PC-3 (cell line): ENCODE results near the gene ZBTB46. TPM values are rescaled to one million over a fixed set of nuclear protein-coding genes. Genes with fewer than 3 reads are reported as not detected.

Experiments used
- ATAC-seq: fragments of 200-7000 bp; cut with Tn5 transposase; 2 replicates; pipeline ENCODE4 v1.9.1; 2020; ENCODE audit warnings: mild to moderate bottlenecking, moderate library complexity
- BruUV-seq: library from RNA; stranded (reverse); fragments of 400-500 nt; replicated peaks from 2 replicates; lab custom pipeline; 2021; lab: Mats Ljungman, UMichigan
- CTCF ChIA-PET: fragments of 300-600 bp; sonication (Branson Sonifier 250); formaldehyde crosslinking; loops from one replicate; lab custom pipeline; 2022; ENCODE audit warnings: antibody characterized with exemption; lab: Charles Lee
- POLR2A ChIA-PET: fragments of 300-600 bp; sonication (Branson Sonifier 250); formaldehyde crosslinking; loops from one replicate; lab custom pipeline; 2022; ENCODE audit warnings: antibody characterized with exemption; ENCODE audit not compliant: unreplicated experiment; lab: Charles Lee
- DNase-seq: peaks from one replicate; pipeline ENCODE4 v3.0.0-alpha.2; 2015
- H2AFZ ChIP-seq: fragments of 300-600 bp; sonication (generic); 2 replicates; pipeline ENCODE4 v1.6.0; 2016; ENCODE audit warnings: antibody characterized with exemption, low read length
- H3F3A ChIP-seq: fragments of 300-600 bp; sonication (generic); one replicate; pipeline ENCODE4 v1.6.0; 2017; ENCODE audit warnings: antibody characterized with exemption, low read length, control low read depth, mild to moderate bottlenecking; ENCODE audit not compliant: unreplicated experiment
- H3K27ac ChIP-seq: fragments of 300-600 bp; sonication (generic); 2 replicates; pipeline ENCODE4 v1.5.1; 2016; ENCODE audit warnings: mild to moderate bottlenecking, low read length
- H3K27me3 ChIP-seq: fragments of 300-600 bp; sonication (generic); 2 replicates; pipeline ENCODE4 v1.6.1; 2016; ENCODE audit warnings: low read length, mixed read lengths
- H3K36me3 ChIP-seq: fragments of 300-600 bp; sonication (generic); 2 replicates; pipeline ENCODE4 v1.6.1; 2016; ENCODE audit warnings: low read depth, mixed run types, low read length, mixed read lengths
- H3K4me1 ChIP-seq: fragments of 300-600 bp; sonication (generic); 2 replicates; pipeline ENCODE4 v1.5.1; 2016; ENCODE audit warnings: low read length; ENCODE audit not compliant: insufficient read depth
- H3K4me2 ChIP-seq: fragments of 300-600 bp; sonication (generic); 2 replicates; pipeline ENCODE4 v1.6.0; 2016; ENCODE audit warnings: low read length
- H3K4me3 ChIP-seq: fragments of 300-600 bp; sonication (generic); 2 replicates; pipeline ENCODE4 v1.5.1; 2016; ENCODE audit warnings: mild to moderate bottlenecking, low read length, mixed read lengths
- H3K79me2 ChIP-seq: fragments of 300-600 bp; sonication (generic); 2 replicates; pipeline ENCODE4 v1.6.1; 2017; ENCODE audit warnings: low read length, mixed read lengths
- H3K9ac ChIP-seq: fragments of 300-600 bp; sonication (generic); 2 replicates; pipeline ENCODE4 v1.6.0; 2016; ENCODE audit warnings: mild to moderate bottlenecking, low read length
- H3K9me2 ChIP-seq: fragments of 300-600 bp; sonication (generic); replicated peaks from 2 replicates; pipeline ENCODE4 v1.6.1; 2016; ENCODE audit warnings: mixed run types, low read length, mixed read lengths
- H3K9me3 ChIP-seq: fragments of 300-600 bp; sonication (generic); 2 replicates; pipeline ENCODE4 v1.6.1; 2016; ENCODE audit warnings: low read length, mixed read lengths
- H4K20me1 ChIP-seq: fragments of 300-600 bp; sonication (generic); 2 replicates; pipeline ENCODE4 v1.6.1; 2016; ENCODE audit warnings: low read length, mixed read lengths
- EZH2 ChIP-seq: fragments of 300-600 bp; sonication (generic); IDR thresholded peaks from one replicate; pipeline ENCODE4 v1.6.1; 2017; ENCODE audit warnings: antibody characterized with exemption, mild to moderate bottlenecking, low read length; ENCODE audit not compliant: unreplicated experiment
- EZH2phosphoT487 ChIP-seq: fragments of 300-600 bp; sonication (generic); IDR thresholded peaks from 2 replicates; pipeline ENCODE4 v1.6.1; 2018; ENCODE audit warnings: mild to moderate bottlenecking, antibody characterized with exemption, low read length, borderline replicate concordance
- intact Hi-C: fragments of 100-400 bp; cut with micrococcal nuclease; formaldehyde crosslinking; loops from 2 replicates; pipeline ENCODE4 v1.9.0; 2023
- total RNA-seq: library from RNA; depleted of rRNA; stranded (reverse); fragments of >200 nt; gene quantifications from 2 replicates; pipeline ENCODE4 v1.2.3, GENCODE V29; 2014
- TF ChIP-seq, protein P1 (sequence below): fragments of 300-600 bp; sonication (generic); conservative IDR thresholded peaks from 2 replicates; pipeline ENCODE4 v1.5.1; 2017; ENCODE audit warnings: antibody characterized with exemption, low read depth, mild to moderate bottlenecking, low read length

Gene ZBTB46
- total RNA-seq, 1 experiment from 2014 or later = 7.3 TPM

DNA sequence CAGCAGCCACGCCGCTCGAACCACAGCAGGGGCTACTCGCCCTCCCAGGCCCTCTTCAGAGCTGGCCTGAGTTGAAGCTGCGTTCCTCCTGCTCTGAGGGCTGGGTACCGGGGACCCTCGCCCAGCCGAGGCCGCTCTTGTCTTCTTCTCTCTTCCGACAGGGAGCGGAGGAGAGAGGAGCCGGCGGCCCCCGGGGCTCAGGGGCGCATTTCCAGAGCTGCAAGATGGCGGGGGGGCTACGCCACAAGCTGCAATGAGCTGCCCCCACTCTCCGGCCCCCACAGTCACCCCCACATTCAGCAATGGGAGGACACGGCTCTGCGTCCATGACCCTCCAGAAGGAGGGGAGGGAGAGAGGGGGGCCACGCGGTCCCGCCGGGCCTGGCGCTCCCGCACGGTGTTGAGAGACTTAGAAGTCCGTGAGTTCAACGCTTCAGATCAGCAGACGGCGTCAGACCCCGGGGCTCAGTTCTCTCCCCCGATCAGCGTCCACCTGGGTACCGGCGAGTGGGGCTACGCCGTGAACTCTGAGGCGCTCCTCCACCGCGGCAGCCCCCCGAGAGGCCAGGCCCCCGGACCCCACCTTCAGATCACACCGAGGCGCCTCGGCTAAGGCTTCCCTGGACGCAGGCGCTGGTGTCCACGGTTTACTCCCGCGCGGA lies 59.9 kb downstream of the ZBTB46 start:
- POLR2A ChIA-PET = no interaction called here
- CTCF ChIA-PET = no interaction called here
- BruUV-seq = no TSS peak

GRCh38 chr20:63769891-63770474 lies 61.1 kb downstream of the ZBTB46 start:
- no peaks in the 10 kb centered on the region for H3K9me2 ChIP-seq
- no peaks in the 10 kb centered on the region for H3F3A ChIP-seq
- ChIA-PET CTCF (no interaction called here), POLR2A (no interaction called here)
- no peak overlapping the region for H3K9ac ChIP-seq
- no peak overlapping the region for H2AFZ ChIP-seq
- peaks cover 13% of the 10 kb centered on the region for H3K4me1 ChIP-seq
- no peak for TF ChIP-seq EZH2
- TF ChIP-seq, protein P1, sequence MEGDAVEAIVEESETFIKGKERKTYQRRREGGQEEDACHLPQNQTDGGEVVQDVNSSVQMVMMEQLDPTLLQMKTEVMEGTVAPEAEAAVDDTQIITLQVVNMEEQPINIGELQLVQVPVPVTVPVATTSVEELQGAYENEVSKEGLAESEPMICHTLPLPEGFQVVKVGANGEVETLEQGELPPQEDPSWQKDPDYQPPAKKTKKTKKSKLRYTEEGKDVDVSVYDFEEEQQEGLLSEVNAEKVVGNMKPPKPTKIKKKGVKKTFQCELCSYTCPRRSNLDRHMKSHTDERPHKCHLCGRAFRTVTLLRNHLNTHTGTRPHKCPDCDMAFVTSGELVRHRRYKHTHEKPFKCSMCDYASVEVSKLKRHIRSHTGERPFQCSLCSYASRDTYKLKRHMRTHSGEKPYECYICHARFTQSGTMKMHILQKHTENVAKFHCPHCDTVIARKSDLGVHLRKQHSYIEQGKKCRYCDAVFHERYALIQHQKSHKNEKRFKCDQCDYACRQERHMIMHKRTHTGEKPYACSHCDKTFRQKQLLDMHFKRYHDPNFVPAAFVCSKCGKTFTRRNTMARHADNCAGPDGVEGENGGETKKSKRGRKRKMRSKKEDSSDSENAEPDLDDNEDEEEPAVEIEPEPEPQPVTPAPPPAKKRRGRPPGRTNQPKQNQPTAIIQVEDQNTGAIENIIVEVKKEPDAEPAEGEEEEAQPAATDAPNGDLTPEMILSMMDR = no peak
- no peak for TF ChIP-seq EZH2phosphoT487
- no peak overlapping the region for H3K4me3 ChIP-seq
- H4K20me1 ChIP-seq = no peaks in the 10 kb centered on the region
- no peaks in the 10 kb centered on the region for H3K27me3 ChIP-seq
- no peak overlapping the region for H3K27ac ChIP-seq
- ATAC-seq (no peak), DNase-seq (no peak)
- H3K4me2 ChIP-seq = no peak overlapping the region
- intact Hi-C loops = no loop called here
- no TSS peak for BruUV-seq
- H3K79me2 ChIP-seq = no peaks in the 10 kb centered on the region
- H3K9me3 ChIP-seq = no peaks in the 10 kb centered on the region
- H3K36me3 ChIP-seq = no peaks in the 10 kb centered on the region

More for the DNA sequence above, 59.9 kb downstream of the ZBTB46 start:
- H3K4me3 ChIP-seq = no peak overlapping the region
- H3K9me2 ChIP-seq = no peaks in the 10 kb centered on the region
- H3K27ac ChIP-seq = no peak overlapping the region
- H3F3A ChIP-seq = no peaks in the 10 kb centered on the region
- H3K36me3 ChIP-seq = no peaks in the 10 kb centered on the region
- intact Hi-C loops = no loop called here
- no peak for TF ChIP-seq EZH2
- TF ChIP-seq, protein P1 = no peak
- ATAC-seq (no peak), DNase-seq (no peak)
- no peak overlapping the region for H3K4me2 ChIP-seq
- no peaks in the 10 kb centered on the region for H4K20me1 ChIP-seq
- H3K27me3 ChIP-seq = no peaks in the 10 kb centered on the region
- no peaks in the 10 kb centered on the region for H3K9me3 ChIP-seq
- H3K9ac ChIP-seq = no peak overlapping the region
- no peak overlapping the region for H2AFZ ChIP-seq
- H3K79me2 ChIP-seq = no peaks in the 10 kb centered on the region
- peaks cover 13% of the 10 kb centered on the region for H3K4me1 ChIP-seq
